Measurements from ENCODE around the gene FTH1.

- TF ChIP-seq CTCF (conservative IDR thresholded peaks at IDR 0.05; ENCODE audit: low read depth, low read length) (no peak), EZH2 (IDR thresholded peaks at IDR 0.05; ENCODE audit: borderline replicate concordance, low read depth, low read length, poor library complexity, severe bottlenecking) (no peak)
Observed at GRCh38 chr11:61994981-61995380, 27.5 kb upstream of the FTH1 start.
